ENCODE results near the gene CD300LD.

Gene CD300LD

GRCh38 chr17:74530831-74531150, 61.3 kb downstream of the CD300LD start:
- Histone ChIP-seq H4K20me1 (ENCODE audit: insufficient read depth) (no peaks in the 10 kb centered on the region), H3K4me3 (IDR thresholded peaks at IDR 0.05; ENCODE audit: insufficient read depth, low read depth, low read length) (no peak overlapping the region), H3K9ac (no peak overlapping the region), H2AFZ (ENCODE audit: low read depth) (no peak overlapping the region), H3K4me1 (ENCODE audit: low read depth, poor library complexity, severe bottlenecking) (no peaks in the 10 kb centered on the region), H3K27ac (no peak overlapping the region), H3K4me2 (no peak overlapping the region), H3K36me3 (ENCODE audit: insufficient read depth) (no peaks in the 10 kb centered on the region), H3K79me2 (ENCODE audit: insufficient read depth, low read depth) (no peaks in the 10 kb centered on the region), H3K27me3 (ENCODE audit: insufficient read depth, low read depth) (peaks cover 97% of the 10 kb centered on the region)
- TF ChIP-seq CTCF (conservative IDR thresholded peaks at IDR 0.05; ENCODE audit: low read depth, low read length), result no peak
